ENCODE results near the gene PLEKHM1. TPM values are rescaled to one million over a fixed set of nuclear protein-coding genes. Genes with fewer than 3 reads are reported as not detected.
A peak's percentile ranks its signal among the peaks of the same experiment; 100 is the strongest.

PLEKHM1 gene
- total and polyA plus RNA-seq, 2 of the 13 experiments (the other 11 are each of a cell fraction or from before 2014, with no cell fraction given), result 7.6 to 13.5 TPM

GRCh38 chr17:45405250-45406086, 85.1 kb downstream of the PLEKHM1 start (continued):
- peak; percentile 89 for TF ChIP-seq ZBTB38 (CRISPR knock-in tag; IDR thresholded peaks at IDR 0.05)

GRCh38 chr17:45404870-45405249, 85.7 kb downstream of the PLEKHM1 start:
- FAIRE-seq (no peak), ATAC-seq (no peak; the same call in 2 of the 3 replicates), DNase-seq (ENCODE audit: low spot score) (no peak)
- Histone ChIP-seq H3K36me3 (replicated peaks in 1 of 2; ENCODE audit: control insufficient read depth in 1 of 2, insufficient read depth in 2 of 2, low read length in 2 of 2) (peaks cover 27 to 41% of the 10 kb centered on the region in 2 experiments), H3K27ac (ENCODE audit: extremely low read length, insufficient read depth, low read length) (no peak overlapping the region), H3K79me2 (ENCODE audit: insufficient read depth, low read length) (no peaks in the 10 kb centered on the region), H3K9me3 (ENCODE audit: low read length) (no peaks in the 10 kb centered on the region), H4K20me1 (ENCODE audit: insufficient read depth, low read length) (no peaks in the 10 kb centered on the region), H3K27me3 (ENCODE audit: control insufficient read depth in 1 of 2, insufficient read depth in 2 of 2, low read length in 2 of 2) (no peaks in the 10 kb centered on the region), H3K4me3 (replicated peaks in 1 of 3; ENCODE audit: insufficient read depth in 1 of 3, low read depth in 2 of 3, low read length in 3 of 3) (no peak overlapping the region), H3K4me1 (ENCODE audit: insufficient read depth, low read length) (peaks cover 43% of the 10 kb centered on the region), H3K4me2 (ENCODE audit: low read depth, low read length) (no peak overlapping the region), H2AFZ (ENCODE audit: low read length) (no peak overlapping the region), H3K9ac (ENCODE audit: insufficient read depth, low read depth, low read length) (no peak overlapping the region)
- CTCF ChIA-PET (ENCODE audit: low intra/inter-chr PET ratio, low total read pairs), result no interaction called here
- 97% methylated on average over 13 of the region's 14 CpGs for WGBS (ENCODE audit: low lambda C conversion rate)
- intact Hi-C loops (cut with micrococcal nuclease; ENCODE audit: unreplicated experiment), result no loop called here
- TF ChIP-seq NCOA1 (CRISPR knock-in tag; IDR thresholded peaks at IDR 0.05), result no peak
- TF ChIP-seq NRL (CRISPR knock-in tag; IDR thresholded peaks at IDR 0.05; ENCODE audit: borderline replicate concordance), result peak; percentile 26; the same call in 1 of the 2 replicates
- no TSS peak for BruUV-seq (replicated peaks)
- in situ Hi-C loops (cut with HindIII; ENCODE audit: extremely low pct_ligation_motif_present, low pct_unique_long_range_greater_than_20kb), result no loop called here
- POLR2A ChIA-PET, result interaction anchor here (0.7 to 1.4 kb wide), 2 partner anchors 21 to 130 kb away, joined by 3 to 5 read pairs; no protein-coding TSS in a partner anchor

GRCh38 chr17:45403906-45404490, 86.5 kb downstream of the PLEKHM1 start:
- no peak overlapping the region for H3K27ac ChIP-seq (ENCODE audit: extremely low read length, insufficient read depth, low read length)
- no peak overlapping the region for H2AFZ ChIP-seq (ENCODE audit: low read length)
- H3K36me3 ChIP-seq (replicated peaks in 1 of 2; ENCODE audit: control insufficient read depth in 1 of 2, insufficient read depth in 2 of 2, low read length in 2 of 2), result peaks cover 28 to 41% of the 10 kb centered on the region in 2 experiments
- in situ Hi-C loops (cut with HindIII; ENCODE audit: extremely low pct_ligation_motif_present, low pct_unique_long_range_greater_than_20kb) (no loop called here), intact Hi-C loops (cut with micrococcal nuclease; ENCODE audit: unreplicated experiment) (no loop called here)
- peaks cover 35% of the 10 kb centered on the region for H3K4me1 ChIP-seq (ENCODE audit: insufficient read depth, low read length)
- 92% methylated on average over 9 of the region's 10 CpGs for WGBS (ENCODE audit: low lambda C conversion rate)
- H3K9ac ChIP-seq (ENCODE audit: insufficient read depth, low read depth, low read length), result no peak overlapping the region
- no peaks in the 10 kb centered on the region for H3K27me3 ChIP-seq (ENCODE audit: control insufficient read depth in 1 of 2, insufficient read depth in 2 of 2, low read length in 2 of 2)
- POLR2A ChIA-PET, result interaction anchor here (0.7 to 1.4 kb wide), 2 partner anchors 21 to 129 kb away, joined by 3 to 5 read pairs; no protein-coding TSS in a partner anchor
- H3K4me3 ChIP-seq (replicated peaks in 1 of 3; ENCODE audit: insufficient read depth in 1 of 3, low read depth in 2 of 3, low read length in 3 of 3), result no peak overlapping the region
- H3K9me3 ChIP-seq (ENCODE audit: low read length), result no peaks in the 10 kb centered on the region
- no peak for TF ChIP-seq NONO (IDR thresholded peaks at IDR 0.05)
- TF ChIP-seq NONO (CRISPR knock-in tag; conservative IDR thresholded peaks at IDR 0.05), result no peak
- no peak for TF ChIP-seq HNRNPH1 (optimal IDR thresholded peaks at IDR 0.05; ENCODE audit: low read depth, low read length)
- no peak for ATAC-seq
- DNase-seq (ENCODE audit: low spot score), result no peak
- no peak for FAIRE-seq
- BruUV-seq (replicated peaks), result no TSS peak
- H3K4me2 ChIP-seq (ENCODE audit: low read depth, low read length), result no peak overlapping the region
- no peaks in the 10 kb centered on the region for H4K20me1 ChIP-seq (ENCODE audit: insufficient read depth, low read length)
- H3K79me2 ChIP-seq (ENCODE audit: insufficient read depth, low read length), result no peaks in the 10 kb centered on the region
- CTCF ChIA-PET (ENCODE audit: low intra/inter-chr PET ratio, low total read pairs), result no interaction called here
